ENCODE measurements around the gene BMP4. TPM values are rescaled to one million over a fixed set of nuclear protein-coding genes. Genes with fewer than 3 reads are reported as not detected.

Gene BMP4
- total RNA-seq, 2 donors from 2014 or later, result 11.7 to 14.5 TPM

DNA sequence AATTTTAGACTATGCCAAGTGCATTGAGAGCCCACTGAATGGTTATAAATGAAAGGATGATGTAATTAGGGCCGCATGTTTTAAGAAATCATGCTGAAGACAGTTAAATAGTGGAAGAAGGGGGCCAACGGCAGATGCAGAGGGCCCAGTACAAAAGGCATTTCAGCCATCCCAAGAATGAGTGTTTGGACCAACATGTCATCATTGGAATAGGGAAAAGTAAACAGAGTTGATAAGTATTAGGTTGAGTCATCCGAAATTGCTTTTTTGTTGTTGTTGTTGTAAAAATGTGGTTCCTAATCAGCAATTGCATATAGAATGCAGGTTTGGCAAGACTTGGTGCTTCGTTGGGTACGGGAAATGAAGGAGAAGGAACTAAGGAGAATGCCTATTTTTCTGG, 29.5 kb downstream of the BMP4 start:
- TF ChIP-seq, protein P1, sequence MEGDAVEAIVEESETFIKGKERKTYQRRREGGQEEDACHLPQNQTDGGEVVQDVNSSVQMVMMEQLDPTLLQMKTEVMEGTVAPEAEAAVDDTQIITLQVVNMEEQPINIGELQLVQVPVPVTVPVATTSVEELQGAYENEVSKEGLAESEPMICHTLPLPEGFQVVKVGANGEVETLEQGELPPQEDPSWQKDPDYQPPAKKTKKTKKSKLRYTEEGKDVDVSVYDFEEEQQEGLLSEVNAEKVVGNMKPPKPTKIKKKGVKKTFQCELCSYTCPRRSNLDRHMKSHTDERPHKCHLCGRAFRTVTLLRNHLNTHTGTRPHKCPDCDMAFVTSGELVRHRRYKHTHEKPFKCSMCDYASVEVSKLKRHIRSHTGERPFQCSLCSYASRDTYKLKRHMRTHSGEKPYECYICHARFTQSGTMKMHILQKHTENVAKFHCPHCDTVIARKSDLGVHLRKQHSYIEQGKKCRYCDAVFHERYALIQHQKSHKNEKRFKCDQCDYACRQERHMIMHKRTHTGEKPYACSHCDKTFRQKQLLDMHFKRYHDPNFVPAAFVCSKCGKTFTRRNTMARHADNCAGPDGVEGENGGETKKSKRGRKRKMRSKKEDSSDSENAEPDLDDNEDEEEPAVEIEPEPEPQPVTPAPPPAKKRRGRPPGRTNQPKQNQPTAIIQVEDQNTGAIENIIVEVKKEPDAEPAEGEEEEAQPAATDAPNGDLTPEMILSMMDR (IDR thresholded peaks at IDR 0.05), result no peak
- H3K4me3 ChIP-seq, result no peak overlapping the region
- H3K9ac ChIP-seq (ENCODE audit: low read depth in 2 of 2, low read length in 2 of 2), result no peak overlapping the region
- no peaks in the 10 kb centered on the region for H3K27me3 ChIP-seq
- intact Hi-C loops (cut with DNase I), result no loop called here
- no peaks in the 10 kb centered on the region for H3K4me1 ChIP-seq
- H3K9me3 ChIP-seq, result no peaks in the 10 kb centered on the region
- no peaks in the 10 kb centered on the region for H3K36me3 ChIP-seq
- no peak overlapping the region for H3K27ac ChIP-seq
- no peak for DNase-seq

DNA sequence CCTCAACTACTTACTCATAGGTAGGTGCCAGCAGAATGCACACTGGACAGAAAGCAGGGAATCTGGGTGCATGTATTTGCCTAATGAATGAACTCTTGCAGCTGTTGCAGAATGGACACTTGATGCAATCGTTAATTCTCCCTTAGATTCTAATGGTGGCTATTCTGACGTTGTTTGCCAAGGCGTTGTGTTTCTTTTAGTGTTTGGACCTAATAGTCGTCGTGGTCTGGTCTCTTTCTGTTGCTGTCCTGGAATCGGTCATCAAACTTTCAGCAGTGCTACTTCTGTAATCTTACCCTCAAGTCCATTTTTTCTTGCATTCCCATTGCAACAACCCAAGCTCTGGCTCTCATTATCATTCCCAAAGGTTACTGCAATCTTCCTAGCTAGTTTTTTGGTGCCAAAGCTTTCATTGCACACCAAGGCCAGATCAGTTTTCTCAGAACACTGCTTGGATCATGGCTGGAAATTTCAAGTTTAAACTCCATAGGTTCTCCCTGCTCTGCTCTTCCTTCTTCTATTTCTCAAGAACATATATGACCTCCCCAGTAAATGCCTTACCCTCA, 31.3 kb downstream of the BMP4 start:
- DNase-seq, result no peak
- no peaks in the 10 kb centered on the region for H3K36me3 ChIP-seq
- H3K9me3 ChIP-seq, result no peaks in the 10 kb centered on the region
- H3K27ac ChIP-seq, result no peak overlapping the region
- H3K4me1 ChIP-seq, result no peaks in the 10 kb centered on the region
- H3K27me3 ChIP-seq, result no peaks in the 10 kb centered on the region
- TF ChIP-seq, protein P1 (IDR thresholded peaks at IDR 0.05), result no peak
- no peak overlapping the region for H3K9ac ChIP-seq (ENCODE audit: low read depth in 2 of 2, low read length in 2 of 2)
- no peak overlapping the region for H3K4me3 ChIP-seq
- intact Hi-C loops (cut with DNase I), result no loop called here

DNA sequence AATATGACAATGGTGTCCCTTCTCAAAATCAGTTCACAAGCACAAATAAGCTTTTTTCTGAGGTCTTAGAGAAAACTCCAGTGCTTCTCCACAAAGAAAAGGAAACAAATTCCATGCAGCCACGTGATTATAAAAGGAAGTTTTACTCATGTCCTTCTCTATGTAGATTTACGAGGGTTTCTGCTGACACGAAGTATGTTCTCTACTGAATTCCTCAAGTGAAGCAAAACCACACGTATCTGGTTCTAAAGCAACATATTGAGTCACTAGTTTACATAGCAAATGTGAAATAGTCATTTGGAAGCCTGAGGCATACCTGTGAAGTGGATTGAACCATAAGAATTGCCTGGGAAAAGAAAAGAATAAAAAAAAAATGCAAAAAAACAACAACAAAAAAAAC, 31.9 kb downstream of the BMP4 start:
- Histone ChIP-seq H3K27ac (no peak overlapping the region), H3K9me3 (no peaks in the 10 kb centered on the region), H3K27me3 (no peaks in the 10 kb centered on the region), H3K9ac (ENCODE audit: low read depth in 2 of 2, low read length in 2 of 2) (no peak overlapping the region), H3K4me1 (no peaks in the 10 kb centered on the region), H3K4me3 (no peak overlapping the region), H3K36me3 (no peaks in the 10 kb centered on the region)
- DNase-seq, result no peak
- TF ChIP-seq, protein P1 (IDR thresholded peaks at IDR 0.05), result no peak
- intact Hi-C loops (cut with DNase I), result no loop called here

DNA sequence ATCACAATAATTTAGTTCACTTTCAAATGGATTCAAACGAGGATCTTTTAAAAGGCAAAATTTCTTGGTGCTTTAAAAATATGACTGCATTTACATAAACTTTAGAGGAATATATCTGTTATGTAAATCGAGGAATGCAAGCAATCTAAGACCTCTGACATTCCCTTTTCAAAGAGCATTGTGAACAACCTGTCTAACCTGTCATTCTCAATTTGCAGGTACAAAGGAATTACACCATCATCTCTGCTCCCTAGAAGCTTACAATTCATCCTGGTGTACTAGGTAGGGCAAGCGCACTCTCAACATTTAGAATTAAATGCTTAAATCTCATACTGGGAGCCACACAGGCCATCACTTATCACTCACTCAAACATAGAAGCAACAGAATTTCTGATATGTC, 35.6 kb downstream of the BMP4 start:
- intact Hi-C loops (cut with DNase I), result no loop called here
- Histone ChIP-seq H3K9ac (ENCODE audit: low read depth in 2 of 2, low read length in 2 of 2) (no peak overlapping the region), H3K27ac (no peak overlapping the region), H3K36me3 (no peaks in the 10 kb centered on the region), H3K4me3 (no peak overlapping the region), H3K9me3 (no peaks in the 10 kb centered on the region), H3K4me1 (no peaks in the 10 kb centered on the region), H3K27me3 (no peaks in the 10 kb centered on the region)
- no peak for DNase-seq
- TF ChIP-seq, protein P1 (IDR thresholded peaks at IDR 0.05), result no peak

DNA sequence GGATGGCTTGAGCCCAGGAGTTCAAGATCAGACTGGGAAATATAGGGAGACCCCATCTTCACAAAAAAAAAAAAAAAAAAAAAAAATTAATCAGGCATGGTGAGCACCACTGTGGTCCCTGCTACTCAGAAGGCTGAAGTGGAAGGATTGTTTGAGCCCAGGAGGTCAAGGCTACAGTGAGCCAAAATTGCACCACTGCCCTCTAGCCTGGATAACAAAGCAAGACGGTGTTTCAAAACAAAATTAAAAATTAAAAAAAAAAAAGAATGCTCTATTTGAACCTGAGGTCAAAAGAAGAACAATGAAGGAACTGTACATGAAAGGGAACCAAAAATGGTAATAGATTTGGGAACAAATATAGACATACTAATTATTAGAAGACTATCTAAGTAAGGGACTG, 40.4 kb downstream of the BMP4 start:
- Histone ChIP-seq H3K4me1 (no peaks in the 10 kb centered on the region), H3K27ac (no peak overlapping the region), H3K9me3 (no peaks in the 10 kb centered on the region), H3K27me3 (no peaks in the 10 kb centered on the region), H3K4me3 (no peak overlapping the region), H3K36me3 (no peaks in the 10 kb centered on the region), H3K9ac (ENCODE audit: low read depth in 2 of 2, low read length in 2 of 2) (no peak overlapping the region)
- TF ChIP-seq, protein P1 (IDR thresholded peaks at IDR 0.05), result no peak
- intact Hi-C loops (cut with DNase I), result no loop called here
- no peak for DNase-seq

Measured in colonic mucosa (tissue), 4 donors.